Measurements from ENCODE around the gene CTBP2. TPM values are rescaled to one million over a fixed set of nuclear protein-coding genes. Genes with fewer than 3 reads are reported as not detected.

Gene CTBP2
- total RNA-seq, 1 donor from 2014 or later, result 57.3 TPM

DNA sequence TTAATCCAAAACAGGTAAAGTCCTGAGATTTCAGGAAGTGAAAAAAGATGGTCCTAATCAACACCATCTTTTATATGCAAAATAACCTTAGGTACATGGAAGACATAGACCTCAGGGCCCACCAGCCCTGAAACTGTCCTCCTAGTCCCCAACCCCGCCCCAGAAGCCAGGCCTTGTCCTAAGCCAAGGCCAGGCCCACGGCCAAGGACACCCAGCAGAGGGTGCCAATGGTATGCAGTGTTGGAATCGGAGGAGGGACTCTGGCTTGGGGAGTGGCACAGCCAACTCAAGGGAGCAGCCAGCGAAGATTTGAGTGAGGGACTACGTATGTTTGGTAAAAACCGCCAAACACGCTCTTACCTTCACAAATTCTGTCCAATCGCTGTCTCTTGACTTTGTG lies 121.7 kb downstream of the CTBP2 start:
- H3K4me3 ChIP-seq (ENCODE audit: low read depth, low read length), result no peak overlapping the region
- TF ChIP-seq, protein P1, sequence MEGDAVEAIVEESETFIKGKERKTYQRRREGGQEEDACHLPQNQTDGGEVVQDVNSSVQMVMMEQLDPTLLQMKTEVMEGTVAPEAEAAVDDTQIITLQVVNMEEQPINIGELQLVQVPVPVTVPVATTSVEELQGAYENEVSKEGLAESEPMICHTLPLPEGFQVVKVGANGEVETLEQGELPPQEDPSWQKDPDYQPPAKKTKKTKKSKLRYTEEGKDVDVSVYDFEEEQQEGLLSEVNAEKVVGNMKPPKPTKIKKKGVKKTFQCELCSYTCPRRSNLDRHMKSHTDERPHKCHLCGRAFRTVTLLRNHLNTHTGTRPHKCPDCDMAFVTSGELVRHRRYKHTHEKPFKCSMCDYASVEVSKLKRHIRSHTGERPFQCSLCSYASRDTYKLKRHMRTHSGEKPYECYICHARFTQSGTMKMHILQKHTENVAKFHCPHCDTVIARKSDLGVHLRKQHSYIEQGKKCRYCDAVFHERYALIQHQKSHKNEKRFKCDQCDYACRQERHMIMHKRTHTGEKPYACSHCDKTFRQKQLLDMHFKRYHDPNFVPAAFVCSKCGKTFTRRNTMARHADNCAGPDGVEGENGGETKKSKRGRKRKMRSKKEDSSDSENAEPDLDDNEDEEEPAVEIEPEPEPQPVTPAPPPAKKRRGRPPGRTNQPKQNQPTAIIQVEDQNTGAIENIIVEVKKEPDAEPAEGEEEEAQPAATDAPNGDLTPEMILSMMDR (conservative IDR thresholded peaks at IDR 0.05; ENCODE audit: low read depth, low read length), result peak; percentile 57
- DNase-seq (ENCODE audit: low read depth), result no peak

DNA sequence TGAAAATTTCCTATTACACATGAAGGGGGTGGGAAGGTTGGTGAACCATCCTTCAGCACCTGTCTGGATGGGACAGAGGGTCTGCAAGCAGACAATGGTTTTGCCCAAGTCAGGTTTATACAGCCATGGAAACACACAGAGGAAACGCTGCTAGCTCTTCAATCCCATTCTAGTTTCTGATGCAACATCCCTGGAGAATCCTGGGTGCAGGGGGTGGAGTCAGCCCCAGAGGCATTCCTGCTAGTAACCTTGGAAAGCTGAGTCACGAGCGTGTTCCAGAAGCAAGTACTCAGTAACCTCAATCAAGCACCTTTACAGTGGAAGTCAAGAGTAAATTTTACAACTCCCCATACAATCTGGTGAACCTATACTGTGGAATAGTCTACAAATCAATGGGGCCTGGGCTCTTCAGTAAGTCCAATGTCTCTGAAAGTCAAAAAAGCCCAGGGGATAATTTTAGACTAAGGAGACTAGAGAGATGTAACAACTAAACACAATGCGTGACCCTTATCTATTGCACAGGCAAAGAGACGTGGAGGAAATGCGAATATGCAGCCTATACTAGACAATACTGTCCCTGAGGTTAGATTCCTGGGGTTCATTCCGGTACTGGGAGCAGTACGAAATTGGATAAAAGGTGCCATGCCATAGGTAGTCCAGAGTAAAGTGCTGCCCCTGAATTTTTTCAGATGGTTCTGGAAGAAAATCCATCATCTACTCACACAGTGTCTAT lies 123.1 kb downstream of the CTBP2 start:
- H3K4me3 ChIP-seq (ENCODE audit: low read depth, low read length), result no peak overlapping the region
- TF ChIP-seq, protein P1 (conservative IDR thresholded peaks at IDR 0.05; ENCODE audit: low read depth, low read length), result no peak
- peak; percentile 59 for DNase-seq (ENCODE audit: low read depth)

DNA sequence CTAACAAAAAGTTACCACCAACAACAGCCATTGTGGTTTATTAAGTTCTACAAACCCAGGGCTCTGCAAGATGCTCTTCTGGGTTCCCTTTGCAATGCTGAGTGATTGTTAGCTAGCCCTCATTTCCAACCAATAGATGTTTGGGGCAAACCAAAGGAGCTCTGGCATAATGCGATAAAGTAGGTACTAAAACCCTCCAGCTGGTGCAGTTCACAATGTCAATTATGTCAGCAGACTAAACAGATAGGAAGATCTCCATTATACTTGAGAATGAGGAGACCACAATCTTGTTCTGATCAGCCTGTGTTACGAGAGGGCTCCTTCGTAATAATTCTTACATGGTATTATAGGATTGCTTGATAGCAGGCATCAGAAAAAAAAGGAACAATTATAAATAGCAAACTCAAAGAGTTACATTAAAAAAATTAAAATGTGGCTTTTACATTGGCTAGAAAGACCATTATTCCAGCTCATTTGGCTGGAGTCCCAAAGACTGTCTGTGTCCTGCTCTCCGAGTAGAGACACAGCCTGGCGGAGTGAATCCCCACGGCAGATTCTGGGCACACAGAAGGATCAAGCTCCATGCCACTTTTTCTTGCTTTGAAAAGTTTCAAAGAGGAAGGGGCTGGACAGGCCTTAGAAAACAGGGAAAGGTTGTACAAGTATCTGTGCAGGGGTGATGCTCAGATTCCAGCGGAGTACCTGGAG lies 124.6 kb downstream of the CTBP2 start:
- no peak overlapping the region for H3K4me3 ChIP-seq (ENCODE audit: low read depth, low read length)
- TF ChIP-seq, protein P1 (conservative IDR thresholded peaks at IDR 0.05; ENCODE audit: low read depth, low read length), result no peak
- DNase-seq (ENCODE audit: low read depth), result no peak

DNA sequence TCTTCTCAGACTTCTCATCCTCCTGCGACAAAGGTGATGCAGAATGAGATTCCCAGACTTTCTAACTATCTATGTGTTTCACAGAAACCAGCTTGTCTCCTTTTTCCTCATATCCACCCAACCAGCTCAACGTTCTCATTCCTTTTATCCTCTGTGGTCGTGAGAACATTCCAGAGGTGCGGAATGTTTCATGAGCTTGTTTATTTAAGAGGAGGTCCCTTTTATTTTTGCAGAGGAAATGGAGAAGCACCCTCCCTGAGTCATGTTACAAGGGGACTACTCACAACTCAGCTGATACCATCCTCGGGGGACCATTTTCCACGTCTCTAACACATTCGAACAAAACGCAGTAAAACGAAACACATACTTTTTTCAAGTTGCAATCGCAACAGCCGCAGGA lies 125.2 kb downstream of the CTBP2 start:
- no peak overlapping the region for H3K4me3 ChIP-seq (ENCODE audit: low read depth, low read length)
- TF ChIP-seq, protein P1 (conservative IDR thresholded peaks at IDR 0.05; ENCODE audit: low read depth, low read length), result no peak
- DNase-seq (ENCODE audit: low read depth), result peak; percentile 62

DNA sequence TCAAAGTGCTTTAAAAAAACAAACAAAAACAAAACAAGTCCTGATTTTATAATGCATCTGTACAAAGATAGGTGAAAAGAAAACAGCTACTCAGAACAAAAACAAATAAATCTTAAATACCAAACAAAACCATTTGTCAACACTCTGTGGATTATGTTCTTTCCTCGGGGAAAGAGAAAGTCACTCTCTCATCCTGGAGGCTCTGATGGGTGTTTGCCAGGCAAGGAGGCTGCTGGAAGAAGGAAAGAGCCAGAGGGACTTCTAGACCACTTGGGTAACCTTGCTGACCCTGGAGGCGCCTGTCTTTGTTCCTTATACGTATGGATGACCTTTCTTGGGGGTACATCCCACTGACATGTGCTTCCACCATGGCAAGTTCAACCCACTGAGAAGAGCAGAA lies 125.7 kb downstream of the CTBP2 start:
- DNase-seq (ENCODE audit: low read depth), result no peak
- TF ChIP-seq, protein P1 (conservative IDR thresholded peaks at IDR 0.05; ENCODE audit: low read depth, low read length), result no peak
- H3K4me3 ChIP-seq (ENCODE audit: low read depth, low read length), result no peak overlapping the region

DNA sequence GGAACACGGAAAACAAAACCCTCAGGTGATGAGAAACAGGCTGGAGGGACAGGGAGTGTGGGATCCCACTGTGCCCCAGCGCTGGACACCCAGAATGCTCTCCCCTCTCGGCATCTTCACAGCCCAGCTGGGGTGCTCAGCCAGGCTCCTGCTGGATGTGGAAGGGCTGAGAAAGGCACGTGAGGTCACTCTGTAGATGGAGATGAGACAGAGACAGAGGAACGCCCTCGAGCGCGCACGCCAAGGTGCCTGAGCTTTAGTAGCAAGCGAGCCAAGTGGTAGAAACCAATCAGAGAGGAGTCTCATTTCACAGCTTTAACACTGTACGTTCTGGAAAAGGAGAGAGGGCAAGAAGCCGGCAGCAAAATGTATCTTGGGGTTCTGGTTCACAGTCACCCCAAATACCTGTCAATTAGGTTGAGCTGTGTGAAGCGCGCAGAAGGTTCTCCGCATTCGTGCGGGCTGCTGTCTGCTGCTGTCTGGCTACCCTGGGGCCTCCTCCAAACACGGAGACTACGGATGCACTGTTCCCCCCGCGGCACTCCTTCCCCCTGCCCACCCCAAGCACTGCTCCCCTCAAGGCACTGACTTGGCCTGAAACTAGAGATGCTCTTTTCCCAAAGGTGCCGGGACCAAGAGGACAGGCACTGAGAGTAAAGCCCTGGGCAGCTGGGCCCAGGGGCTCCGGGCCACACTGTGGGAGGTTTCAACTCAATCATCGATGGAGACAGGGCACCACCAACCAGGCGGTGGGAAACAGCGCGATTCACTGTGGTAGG lies 127.0 kb downstream of the CTBP2 start:
- TF ChIP-seq, protein P1 (conservative IDR thresholded peaks at IDR 0.05; ENCODE audit: low read depth, low read length), result no peak
- H3K4me3 ChIP-seq (ENCODE audit: low read depth, low read length), result no peak overlapping the region
- no peak for DNase-seq (ENCODE audit: low read depth)
